K562 (cell line): ENCODE measurements around the gene ATMIN. TPM values are rescaled to one million over a fixed set of nuclear protein-coding genes. Genes with fewer than 3 reads are reported as not detected.

Experiments
- ATAC-seq: fragments of 200-7000 bp; cut with Tn5 transposase; 3 replicates; pipeline ENCODE4 v1.9.1; 2020; ENCODE audit warnings: moderate library complexity
- BruUV-seq: library from RNA; stranded (reverse); fragments of 400-500 nt; replicated peaks from 2 replicates; lab custom pipeline; 2021; lab: Mats Ljungman, UMichigan
- CTCF ChIA-PET: fragments of 300-600 bp; formaldehyde crosslinking; extraction: SDS; loops from one replicate; lab custom pipeline; 2021; ENCODE audit warnings: low intra/inter-chr PET ratio; lab: Yijun Ruan, JAX
- POLR2A ChIA-PET: fragments of 300-600, 350-650 bp; sonication (Branson Sonifier 250); formaldehyde crosslinking; extraction: SDS; loops from one replicate; lab custom pipeline; 2021; ENCODE audit warnings: antibody characterized with exemption, inconsistent platforms; lab: Yijun Ruan, JAX
- DNase-seq, 4 experiments: peaks; one replicate each; pipeline versions ENCODE4 v3.0.0 to v3.0.0-alpha.2; 2011 to 2018; ENCODE audit warnings: low spot score in 3 of 4, mixed read lengths in 3 of 4; ENCODE audit errors: extremely low read depth in 1 of 4
- FAIRE-seq: peaks from 2 replicates; lab custom pipeline; 2011; peaks lifted over from hg19 to GRCh38; lab: Jason Lieb, UNC
- H2AFZ ChIP-seq: 2 replicates; pipeline ENCODE4 v1.6.0; 2011; ENCODE audit warnings: low read depth, low read length, control low read depth, inconsistent platforms
- H3K27ac ChIP-seq: fragments of 200-600 bp; 3 replicates; pipeline ENCODE4 v1.8.0; 2011; ENCODE audit warnings: low read depth, mild to moderate bottlenecking, control low read depth, inconsistent platforms, low read length, moderate library complexity, mixed read lengths; ENCODE audit errors: extremely low read depth
- H3K27me3 ChIP-seq, 2 experiments: fragments of 300-600 bp in 1 of 2; 2 replicates in 1 of 2; 3 replicates in 1 of 2; pipeline versions ENCODE4 v1.6.0 to v1.8.0; 2011; ENCODE audit warnings: inconsistent platforms in 2 of 2, low read length in 2 of 2, mild to moderate bottlenecking in 1 of 2, mixed read lengths in 1 of 2, moderate library complexity in 1 of 2; ENCODE audit not compliant: control insufficient read depth in 2 of 2, insufficient read depth in 2 of 2
- H3K36me3 ChIP-seq: fragments of 300-600 bp; 3 replicates; pipeline ENCODE4 v1.8.0; 2011; ENCODE audit warnings: mild to moderate bottlenecking, low read length, inconsistent platforms; ENCODE audit not compliant: control insufficient read depth, insufficient read depth
- H3K4me1 ChIP-seq, 2 experiments: fragments of 200-600 bp in 1 of 2; replicated peaks in 1 of 2; 2 replicates in 1 of 2; 3 replicates in 1 of 2; pipeline versions ENCODE4 v1.5.1 to v1.8.0; 2011; ENCODE audit warnings: inconsistent platforms in 2 of 2, low read length in 2 of 2, mild to moderate bottlenecking in 1 of 2, mixed read lengths in 1 of 2, moderate library complexity in 1 of 2; ENCODE audit not compliant: control insufficient read depth in 2 of 2, insufficient read depth in 2 of 2
- H3K4me2 ChIP-seq: 2 replicates; pipeline ENCODE4 v1.6.1; 2011; ENCODE audit warnings: low read length, control low read depth, inconsistent platforms, mixed read lengths; ENCODE audit not compliant: insufficient read depth
- H3K4me3 ChIP-seq: fragments of 200-600 bp; sonication (generic), shearing (Covaris generic); 2 replicates; pipeline ENCODE4 v1.5.1; 2016; ENCODE audit warnings: control low read depth, inconsistent platforms
- H3K79me2 ChIP-seq: fragments of 200-600 bp; 3 replicates; pipeline ENCODE4 v1.8.0; 2011; ENCODE audit warnings: low read length, inconsistent platforms; ENCODE audit not compliant: control insufficient read depth, insufficient read depth
- H3K9ac ChIP-seq, 2 experiments: 2 replicates each; pipeline versions ENCODE4 v1.6.0 to v1.6.1; 2011; ENCODE audit warnings: low read depth in 2 of 2, low read length in 2 of 2, control low read depth in 1 of 2, inconsistent platforms in 1 of 2, mild to moderate bottlenecking in 1 of 2, mixed read lengths in 1 of 2; ENCODE audit not compliant: insufficient read depth in 1 of 2
- H3K9me1 ChIP-seq: one replicate; pipeline ENCODE4 v1.6.0; 2011; ENCODE audit warnings: inconsistent platforms, mild to moderate bottlenecking, low read length, moderate library complexity; ENCODE audit not compliant: control insufficient read depth, insufficient read depth
- H3K9me3 ChIP-seq: replicated peaks from 2 replicates; pipeline ENCODE4 v1.5.1; 2011; ENCODE audit warnings: low read depth, low read length, inconsistent platforms; ENCODE audit not compliant: control insufficient read depth, insufficient read depth
- H4K20me1 ChIP-seq: replicated peaks from 2 replicates; pipeline ENCODE4 v1.6.1; 2011; ENCODE audit warnings: low read length, inconsistent platforms, mixed read lengths; ENCODE audit not compliant: control insufficient read depth, insufficient read depth
- ARID4B ChIP-seq: sonication (generic); formaldehyde crosslinking; IDR thresholded peaks from 2 replicates; pipeline ENCODE4 v1.8.0; 2022; ENCODE audit warnings: mild to moderate bottlenecking, missing genetic modification reagents
- NCOA6 ChIP-seq: fragments of 450-650 bp; IDR thresholded peaks from 2 replicates; pipeline ENCODE4 v1.6.1; 2017; ENCODE audit warnings: mild to moderate bottlenecking
- THRB ChIP-seq: fragments of 450-650 bp; formaldehyde crosslinking; conservative IDR thresholded peaks from 2 replicates; pipeline ENCODE4 v1.4.0; 2022; ENCODE audit warnings: mild to moderate bottlenecking, missing genetic modification characterization
- ZNF740 ChIP-seq, 3 experiments: fragments of 200-800 bp in 1 of 3; sonication (Bioruptor generic) in 1 of 3; sonication (generic) in 1 of 3; formaldehyde crosslinking in 1 of 3; IDR thresholded peaks; 2 replicates each; pipeline versions ENCODE4 v1.6.1 to v1.8.0; 2016 to 2022; ENCODE audit warnings: mild to moderate bottlenecking in 2 of 3, missing compliant biosample characterization in 2 of 3, missing genetic modification characterization in 2 of 3, missing genetic modification reagents in 1 of 3
- WGBS: fragments of 100-300 bp; shearing (Covaris generic); methylation state at CpG from one replicate; pipeline ENCODE4 v1.1.6; 2016; ENCODE audit warnings: low coverage, mixed read lengths; ENCODE audit not compliant: insufficient coverage; ENCODE audit errors: missing lambda C conversion rate; 5-methylcytosine and 5-hydroxymethylcytosine counted together
- in situ Hi-C: fragments of 300-500 bp; cut with MboI; formaldehyde crosslinking; loops from 4 replicates; pipeline ENCODE4 v1.15.0; 2018; ENCODE audit warnings: inconsistent platforms, mixed read lengths
- intact Hi-C: fragments of 100-400 bp; cut with micrococcal nuclease; formaldehyde crosslinking; loops from 2 replicates; pipeline ENCODE4 v1.14.2; 2022
- polyA plus RNA-seq, 8 experiments: library from polyadenylated mRNA; depleted of rRNA in 4 of 8; stranded (reverse) in 5 of 8; unstranded in 3 of 8; fragments of >200 nt; fragmentation: Nextera tagmentation in 2 of 8; fragmentation: Illumina TruSeq in 1 of 8; extraction: Ambion mirVana in 2 of 8; extraction: Trizol in 1 of 8; gene quantifications; 2 replicates each; pipeline versions ENCODE4 v1.2.1 to v1.2.3, GENCODE V29; 2011 to 2014; ENCODE audit warnings: inconsistent platforms in 1 of 8, missing spikeins in 1 of 8
- total RNA-seq, 7 experiments: library from RNA; depleted of rRNA in 6 of 7; stranded (reverse); fragments of >200 nt in 6 of 7; fragmentation: Illumina TruSeq in 2 of 7; extraction: Trizol in 2 of 7; gene quantifications; 2 replicates each; pipeline versions ENCODE4 v1.2.1 to v1.2.3, GENCODE V29; 2011 to 2021; ENCODE audit warnings: low replicate concordance in 1 of 7

Gene ATMIN
- total and polyA plus RNA-seq, 9 of the 15 experiments (the other 6 are each of a cell fraction or from before 2014, with no cell fraction given), result 6.7 to 40.9 (median 23.4) TPM

GRCh38 chr16:81040131-81040530 is 4.5 kb downstream of the ATMIN start:
- 95% methylated on average over 2 of the region's 2 CpGs for WGBS
- Histone ChIP-seq H3K9ac (no peak overlapping the region), H3K4me3 (no peak overlapping the region), H3K4me1 (peaks cover 9 to 14% of the 10 kb centered on the region in 2 experiments), H3K36me3 (peaks cover 77% of the 10 kb centered on the region), H3K79me2 (peaks cover 28% of the 10 kb centered on the region), H3K27ac (no peak overlapping the region), H3K9me3 (no peaks in the 10 kb centered on the region), H2AFZ (no peak overlapping the region), H3K9me1 (no peaks in the 10 kb centered on the region), H3K4me2 (no peak overlapping the region), H4K20me1 (no peaks in the 10 kb centered on the region; the same call in 1 of the 2 replicates), H3K27me3 (no peaks in the 10 kb centered on the region)
- ATAC-seq, result no peak
- intact Hi-C loops (no loop called here), in situ Hi-C loops (no loop called here)
- FAIRE-seq, result no peak
- ChIA-PET POLR2A (no interaction called here), CTCF (no interaction called here)
- BruUV-seq, result no TSS peak
- no peak for DNase-seq
- TF ChIP-seq NCOA6 (no peak), THRB (no peak), ARID4B (CRISPR knock-in tag) (no peak), ZNF740 (CRISPR knock-in tag; IDR thresholded peaks at IDR 0.05) (no peak), ZNF740 (tag; IDR thresholded peaks at IDR 0.05) (0 out of 4 replicates have a peak, but pooled peaks of 1 of the 2 experiments have one; percentile 23)
